ENCODE data around the gene CPSF3. TPM values are rescaled to one million over a fixed set of nuclear protein-coding genes. Genes with fewer than 3 reads are reported as not detected.

The CPSF3 gene
- total RNA-seq, 1 donor from 2014 or later, result 40.3 TPM

DNA sequence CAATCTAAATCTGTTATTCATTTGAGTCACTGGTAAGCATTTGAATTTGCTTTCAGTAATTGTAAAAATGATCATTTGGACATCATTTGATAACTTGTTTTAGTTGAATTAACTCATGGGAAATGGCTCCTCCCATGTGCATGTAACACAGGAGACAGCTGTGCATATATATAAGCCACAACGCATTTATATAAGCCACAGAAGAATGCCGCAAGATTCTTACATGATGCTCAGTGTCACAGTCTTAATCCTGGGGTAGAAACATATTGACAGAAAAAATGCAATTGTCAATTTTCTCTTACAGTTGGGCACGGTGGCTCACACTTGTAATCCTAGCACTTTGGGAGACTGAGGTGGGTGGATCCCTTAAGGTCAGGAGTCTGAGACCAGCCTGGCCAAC lies 37.6 kb downstream of the CPSF3 start:
- DNase-seq (ENCODE audit: low read depth) (no peak), FAIRE-seq (no peak)
- Histone ChIP-seq H3K27me3 (ENCODE audit: insufficient read depth, low read length) (no peaks in the 10 kb centered on the region), H4K20me1 (ENCODE audit: insufficient read depth, low read length) (no peaks in the 10 kb centered on the region), H3K9ac (ENCODE audit: low read length) (no peak overlapping the region), H3K4me2 (ENCODE audit: low read length) (no peak overlapping the region), H3K36me3 (ENCODE audit: insufficient read depth, low read length) (peaks cover 17% of the 10 kb centered on the region), H3K9me3 (ENCODE audit: insufficient read depth, low read depth, low read length) (no peaks in the 10 kb centered on the region), H3K4me1 (ENCODE audit: insufficient read depth, low read length) (peaks cover 8% of the 10 kb centered on the region), H3K27ac (ENCODE audit: low read depth, low read length) (no peak overlapping the region), H3K79me2 (ENCODE audit: insufficient read depth, low read length) (no peaks in the 10 kb centered on the region), H2AFZ (ENCODE audit: low read depth, low read length) (no peak overlapping the region), H3K4me3 (ENCODE audit: insufficient read depth, low read depth, low read length) (no peak overlapping the region)
- Mint-ChIP-seq H3K27ac (ENCODE audit: unreplicated experiment) (no peak overlapping the region), H3K9me3 (ENCODE audit: unreplicated experiment) (no peaks in the 10 kb centered on the region), H3K4me1 (ENCODE audit: low read depth, unreplicated experiment) (peaks cover 10% of the 10 kb centered on the region), H3K4me3 (ENCODE audit: unreplicated experiment) (no peak overlapping the region), H3K27me3 (ENCODE audit: low read depth, unreplicated experiment) (no peaks in the 10 kb centered on the region), H3K36me3 (ENCODE audit: low read depth, unreplicated experiment) (no peaks in the 10 kb centered on the region)
- no peak for TF ChIP-seq CTCF (IDR thresholded peaks at IDR 0.05; ENCODE audit: insufficient read depth, low read depth, low read length)
- TF ChIP-seq EZH2 (IDR thresholded peaks at IDR 0.05; ENCODE audit: insufficient read depth, low read length), result no peak

GRCh38 chr2:9462313-9462712 lies 38.9 kb downstream of the CPSF3 start:
- Histone ChIP-seq H3K27ac (ENCODE audit: low read depth, low read length) (no peak overlapping the region), H3K79me2 (ENCODE audit: insufficient read depth, low read length) (no peaks in the 10 kb centered on the region), H2AFZ (ENCODE audit: low read depth, low read length) (no peak overlapping the region), H3K4me3 (ENCODE audit: insufficient read depth, low read depth, low read length) (no peak overlapping the region), H3K36me3 (ENCODE audit: insufficient read depth, low read length) (peaks cover 15% of the 10 kb centered on the region), H3K9me3 (ENCODE audit: insufficient read depth, low read depth, low read length) (no peaks in the 10 kb centered on the region), H3K9ac (ENCODE audit: low read length) (no peak overlapping the region), H3K27me3 (ENCODE audit: insufficient read depth, low read length) (no peaks in the 10 kb centered on the region), H3K4me1 (ENCODE audit: insufficient read depth, low read length) (peaks cover 8% of the 10 kb centered on the region), H4K20me1 (ENCODE audit: insufficient read depth, low read length) (no peaks in the 10 kb centered on the region), H3K4me2 (ENCODE audit: low read length) (no peak overlapping the region)
- TF ChIP-seq EZH2 (IDR thresholded peaks at IDR 0.05; ENCODE audit: insufficient read depth, low read length) (no peak), CTCF (IDR thresholded peaks at IDR 0.05; ENCODE audit: insufficient read depth, low read depth, low read length) (no peak)
- H3K27me3 Mint-ChIP-seq (ENCODE audit: low read depth, unreplicated experiment), result no peaks in the 10 kb centered on the region
- H3K4me1 Mint-ChIP-seq (ENCODE audit: low read depth, unreplicated experiment), result peaks cover 10% of the 10 kb centered on the region
- FAIRE-seq, result no peak
- no peak overlapping the region for H3K27ac Mint-ChIP-seq (ENCODE audit: unreplicated experiment)
- H3K9me3 Mint-ChIP-seq (ENCODE audit: unreplicated experiment), result no peaks in the 10 kb centered on the region
- DNase-seq (ENCODE audit: low read depth), result no peak
- no peaks in the 10 kb centered on the region for H3K36me3 Mint-ChIP-seq (ENCODE audit: low read depth, unreplicated experiment)
- no peak overlapping the region for H3K4me3 Mint-ChIP-seq (ENCODE audit: unreplicated experiment)

GRCh38 chr2:9462886-9463697 lies 39.6 kb downstream of the CPSF3 start:
- H3K27ac ChIP-seq (ENCODE audit: low read depth, low read length), result no peak overlapping the region
- peaks cover 10% of the 10 kb centered on the region for H3K4me1 Mint-ChIP-seq (ENCODE audit: low read depth, unreplicated experiment)
- H3K9ac ChIP-seq (ENCODE audit: low read length), result no peak overlapping the region
- H3K27me3 ChIP-seq (ENCODE audit: insufficient read depth, low read length), result no peaks in the 10 kb centered on the region
- no peaks in the 10 kb centered on the region for H3K79me2 ChIP-seq (ENCODE audit: insufficient read depth, low read length)
- peaks cover 15% of the 10 kb centered on the region for H3K36me3 ChIP-seq (ENCODE audit: insufficient read depth, low read length)
- no peak overlapping the region for H3K27ac Mint-ChIP-seq (ENCODE audit: unreplicated experiment)
- DNase-seq (ENCODE audit: low read depth), result no peak
- H3K27me3 Mint-ChIP-seq (ENCODE audit: low read depth, unreplicated experiment), result no peaks in the 10 kb centered on the region
- no peak for FAIRE-seq
- H3K4me2 ChIP-seq (ENCODE audit: low read length), result no peak overlapping the region
- H3K9me3 Mint-ChIP-seq (ENCODE audit: unreplicated experiment), result no peaks in the 10 kb centered on the region
- no peaks in the 10 kb centered on the region for H3K36me3 Mint-ChIP-seq (ENCODE audit: low read depth, unreplicated experiment)
- TF ChIP-seq CTCF (IDR thresholded peaks at IDR 0.05; ENCODE audit: insufficient read depth, low read depth, low read length) (no peak), EZH2 (IDR thresholded peaks at IDR 0.05; ENCODE audit: insufficient read depth, low read length) (no peak)
- no peak overlapping the region for H2AFZ ChIP-seq (ENCODE audit: low read depth, low read length)
- no peaks in the 10 kb centered on the region for H4K20me1 ChIP-seq (ENCODE audit: insufficient read depth, low read length)
- H3K4me3 Mint-ChIP-seq (ENCODE audit: unreplicated experiment), result no peak overlapping the region
- H3K4me1 ChIP-seq (ENCODE audit: insufficient read depth, low read length), result peaks cover 8% of the 10 kb centered on the region
- no peak overlapping the region for H3K4me3 ChIP-seq (ENCODE audit: insufficient read depth, low read depth, low read length)
- H3K9me3 ChIP-seq (ENCODE audit: insufficient read depth, low read depth, low read length), result no peaks in the 10 kb centered on the region

All from astrocyte (in vitro differentiated cells and primary cell).